Heart left ventricle (tissue), 16 donors: ENCODE results near the gene LMBR1. TPM values are rescaled to one million over a fixed set of nuclear protein-coding genes. Genes with fewer than 3 reads are reported as not detected.

Experiments used
- ATAC-seq, 4 donors: fragments of 200-7000 bp; cut with Tn5 transposase; one replicate each; pipeline ENCODE4 v1.9.1; 2020 to 2022; ENCODE audit warnings: moderate library complexity in 4 of 4, mild to moderate bottlenecking in 3 of 4, moderate number of reproducible peaks in 1 of 4
- DNase-seq, 5 donors: peaks; one replicate each; pipeline ENCODE4 v3.0.0-alpha.2; 2020
- H3K27ac ChIP-seq, 12 donors: fragments of 200-600 bp; sonication (generic) in 4 of 12; one replicate each; pipeline versions ENCODE4 v1.5.0 to v1.8.0; 2016 to 2022; ENCODE audit warnings: mild to moderate bottlenecking in 2 of 12
- H3K27me3 ChIP-seq, 9 donors: fragments of 200-600 bp; sonication (generic) in 2 of 9; one replicate each; pipeline versions ENCODE4 v1.5.1 to v1.8.0; 2016 to 2022; ENCODE audit warnings: mild to moderate bottlenecking in 3 of 9
- H3K36me3 ChIP-seq, 9 donors: fragments of 200-600 bp; sonication (generic) in 2 of 9; one replicate each; pipeline versions ENCODE4 v1.5.0 to v1.8.0; 2018 to 2022; ENCODE audit warnings: mild to moderate bottlenecking in 2 of 9
- H3K4me1 ChIP-seq, 12 donors: fragments of 200-600 bp; sonication (generic) in 4 of 12; one replicate each; pipeline versions ENCODE4 v1.5.0 to v1.8.0; 2016 to 2022; ENCODE audit warnings: mild to moderate bottlenecking in 3 of 12
- H3K4me3 ChIP-seq, 12 donors: fragments of 200-600 bp; sonication (generic) in 4 of 12; one replicate each; pipeline versions ENCODE4 v1.5.0 to v1.8.0; 2017 to 2022; ENCODE audit warnings: mild to moderate bottlenecking in 9 of 12, moderate library complexity in 4 of 12
- H3K9me3 ChIP-seq, 12 donors: fragments of 200-600 bp; sonication (generic) in 4 of 12; one replicate each; pipeline versions ENCODE4 v1.5.0 to v1.8.0; 2016 to 2022; ENCODE audit warnings: mild to moderate bottlenecking in 1 of 12
- CTCF ChIP-seq, 12 donors: fragments of 200-600 bp; sonication (generic) in 4 of 12; IDR thresholded peaks; one replicate each; pipeline versions ENCODE4 v1.5.0 to v1.8.0; 2018 to 2022; ENCODE audit warnings: antibody characterized with exemption in 12 of 12, mild to moderate bottlenecking in 5 of 12
- POLR2A ChIP-seq, 2 donors: fragments of 450-650 bp; IDR thresholded peaks; one replicate each; pipeline ENCODE4 v1.6.1; 2017; ENCODE audit warnings: antibody characterized with exemption in 2 of 2, mild to moderate bottlenecking in 2 of 2, moderate library complexity in 2 of 2
- WGBS, 4 donors: extraction: QIAGEN DNeasy Blood & Tissue Kit in 2 of 4; methylation state at CpG; one replicate each; pipeline versions ENCODE4 v1.1.5 to v1.1.7; 2013 to 2018; 5-methylcytosine and 5-hydroxymethylcytosine counted together
- intact Hi-C, 10 donors: fragments of 100-400 bp; cut with DNase I; formaldehyde crosslinking; loops; one replicate each; pipeline versions ENCODE4 v1.11.1 to v1.14.2; 2022
- polyA plus RNA-seq, 2 donors: library from polyadenylated mRNA; stranded (reverse); fragments of 200-250 nt; gene quantifications; one replicate each; pipeline ENCODE4 v1.2.3, GENCODE V29; 2013
- total RNA-seq, 9 donors: library from RNA; depleted of rRNA in 2 of 9; stranded (reverse); fragments of >200 nt in 2 of 9; fragmentation: NEBNext Ultra II Directional in 3 of 9; extraction: Animal tissue kit (Norgen Biotek cat#: 25700) in 3 of 9; gene quantifications; one replicate each; pipeline versions ENCODE4 v1.1.0 to v1.2.4, GENCODE V29; 2016 to 2023
- donor health status: ischemic (EF 13 %, LVEDD 7.1; RV severe dilation, severe dysfunction).
- donor health status: healthy with polysubstance abuse.
- donor health status: DM: no; HTN: yes; CAD: no.
- donor health status: DM: no; HTN: no; CAD: no.
- donor health status: ischemic (EF 25% LVEDD 6.9; RV normal size, moderate dysfunction).
- donor health status: ischemic (EF 25% LVEDD 5.7; RV mildly dilated, moderate dysfunction).
- donor health status: healthy.
- donor health status: DM: yes; HTN: yes; CAD: no.
- donor health status: ischemic (EF 35%, LVEDD 5.7; RV mildly dilated, moderate dysfunction).
- donor health status: nonischemic (EF 11% LVEDD 7.7; RV severe dilation, severe dysfunction).
- donor health status: DM: yes; HTN: yes; CAD: no.
- donor health status: PGD.
- donor health status: ischemic (EF 29% LVEDD 5.4; RV normal size, mild dysfunction).
- donor health status: nonischemic (EF 23%, LVEDD 6.1; RV moderate dilation, normal function).

Gene LMBR1
- total and polyA plus RNA-seq, 11 donors: 5.8 to 51.9 (median 37.1) TPM

GRCh38 chr7:156676263-156676662 lies 216.7 kb downstream of the LMBR1 start:
- 86 to 97% (median 94%) methylated on average over 18 to 19 of the region's 19 CpGs for WGBS, 4 donors
- intact Hi-C loops: no loop called here
- Histone ChIP-seq H3K36me3 (peaks cover 0 to 79% (median 60%) of the 10 kb centered on the region in 9 donors), H3K27ac (no peak overlapping the region), H3K9me3 (no peaks in the 10 kb centered on the region), H3K4me1 (no peaks in the 10 kb centered on the region), H3K4me3 (no peak overlapping the region), H3K27me3 (no peaks in the 10 kb centered on the region)
- ATAC-seq (no peak), DNase-seq (no peak)
- TF ChIP-seq CTCF (IDR thresholded peaks at IDR 0.05) (no peak), POLR2A (IDR thresholded peaks at IDR 0.05) (no peak)

- H3K27me3 ChIP-seq: no peaks in the 10 kb centered on the region
- no peaks in the 10 kb centered on the region for H3K9me3 ChIP-seq
- H3K27ac ChIP-seq: no peak overlapping the region
- no peak for DNase-seq
- TF ChIP-seq CTCF (IDR thresholded peaks at IDR 0.05) (no peak), POLR2A (IDR thresholded peaks at IDR 0.05) (no peak)
- no peak overlapping the region for H3K4me3 ChIP-seq
- intact Hi-C loops: no loop called here
- 81 to 91% (median 84%) methylated on average over 9 of the region's 9 CpGs for WGBS, 4 donors
- no peaks in the 10 kb centered on the region for H3K4me1 ChIP-seq
- H3K36me3 ChIP-seq: peaks cover 0 to 78% (median 57%) of the 10 kb centered on the region in 9 donors
- no peak for ATAC-seq
Measured at GRCh38 chr7:156675721-156676120, 217.3 kb downstream of the LMBR1 start.

GRCh38 chr7:156673902-156674301 lies 219.1 kb downstream of the LMBR1 start:
- ATAC-seq (no peak), DNase-seq (no peak)
- no peak for TF ChIP-seq POLR2A (IDR thresholded peaks at IDR 0.05)
- TF ChIP-seq CTCF (IDR thresholded peaks at IDR 0.05): no peak
- no peaks in the 10 kb centered on the region for H3K9me3 ChIP-seq
- no peaks in the 10 kb centered on the region for H3K4me1 ChIP-seq
- no peak overlapping the region for H3K4me3 ChIP-seq
- intact Hi-C loops: no loop called here
- no peak overlapping the region for H3K27ac ChIP-seq
- H3K27me3 ChIP-seq: no peaks in the 10 kb centered on the region
- peaks cover 0 to 66% (median 53%) of the 10 kb centered on the region in 9 donors for H3K36me3 ChIP-seq
- WGBS, 4 donors: 89 to 92% (median 90%) methylated on average over 9 of the region's 9 CpGs

GRCh38 chr7:156673454-156673853 lies 219.5 kb downstream of the LMBR1 start:
- intact Hi-C loops: no loop called here
- no peak overlapping the region for H3K27ac ChIP-seq
- H3K27me3 ChIP-seq: no peaks in the 10 kb centered on the region
- WGBS, 4 donors: 94 to 98% (median 96%) methylated on average over 6 of the region's 6 CpGs
- ATAC-seq (no peak), DNase-seq (no peak)
- H3K36me3 ChIP-seq: peaks cover 0 to 66% (median 48%) of the 10 kb centered on the region in 9 donors
- TF ChIP-seq CTCF (IDR thresholded peaks at IDR 0.05) (no peak), POLR2A (IDR thresholded peaks at IDR 0.05) (no peak)
- H3K4me3 ChIP-seq: no peak overlapping the region
- H3K9me3 ChIP-seq: no peaks in the 10 kb centered on the region
- no peaks in the 10 kb centered on the region for H3K4me1 ChIP-seq
